HEK293 (cell line): ENCODE measurements around the gene MTCL1.

Experiments
- SP7 ChIP-seq: fragments of 450-650 bp; formaldehyde crosslinking; IDR thresholded peaks from 2 replicates; pipeline ENCODE4 v1.5.1; 2016; ENCODE audit warnings: missing biosample characterization, missing genetic modification characterization
- ZNF121 ChIP-seq: fragments of 450-650 bp; formaldehyde crosslinking; IDR thresholded peaks from 2 replicates; pipeline ENCODE4 v1.5.1; 2016; ENCODE audit warnings: missing biosample characterization, missing genetic modification characterization
- ZNF175 ChIP-seq: fragments of 450-650 bp; formaldehyde crosslinking; IDR thresholded peaks from 2 replicates; pipeline ENCODE4 v1.5.1; 2016; ENCODE audit warnings: missing biosample characterization, missing genetic modification characterization
- ZNF521 ChIP-seq: fragments of 450-650 bp; formaldehyde crosslinking; IDR thresholded peaks from 2 replicates; pipeline ENCODE4 v1.5.1; 2017; ENCODE audit warnings: missing biosample characterization, mild to moderate bottlenecking, missing genetic modification characterization
- ZNF558 ChIP-seq: fragments of 450-650 bp; formaldehyde crosslinking; IDR thresholded peaks from 2 replicates; pipeline ENCODE4 v1.5.1; 2016; ENCODE audit warnings: missing biosample characterization, missing genetic modification characterization
- ZNF768 ChIP-seq: fragments of 450-650 bp; formaldehyde crosslinking; IDR thresholded peaks from 2 replicates; pipeline ENCODE4 v1.5.1; 2018; ENCODE audit warnings: missing biosample characterization, mild to moderate bottlenecking, missing genetic modification characterization
- ZSCAN30 ChIP-seq: fragments of 450-650 bp; IDR thresholded peaks from 2 replicates; pipeline ENCODE4 v1.5.1; 2018; ENCODE audit warnings: missing biosample characterization, mild to moderate bottlenecking, missing genetic modification characterization, moderate library complexity
- ZXDB ChIP-seq: fragments of 450-650 bp; formaldehyde crosslinking; IDR thresholded peaks from 2 replicates; pipeline ENCODE4 v1.5.1; 2016; ENCODE audit warnings: missing biosample characterization, missing genetic modification characterization
- TF ChIP-seq, protein P1 (sequence below): fragments of 450-650 bp; formaldehyde crosslinking; IDR thresholded peaks from 2 replicates; pipeline ENCODE4 v1.5.1; 2016; ENCODE audit warnings: missing biosample characterization, missing genetic modification characterization
- TF ChIP-seq, protein P2 (sequence below): fragments of 450-650 bp; formaldehyde crosslinking; IDR thresholded peaks from 2 replicates; pipeline ENCODE4 v1.5.1; 2016; ENCODE audit warnings: missing biosample characterization, missing genetic modification characterization

DNA sequence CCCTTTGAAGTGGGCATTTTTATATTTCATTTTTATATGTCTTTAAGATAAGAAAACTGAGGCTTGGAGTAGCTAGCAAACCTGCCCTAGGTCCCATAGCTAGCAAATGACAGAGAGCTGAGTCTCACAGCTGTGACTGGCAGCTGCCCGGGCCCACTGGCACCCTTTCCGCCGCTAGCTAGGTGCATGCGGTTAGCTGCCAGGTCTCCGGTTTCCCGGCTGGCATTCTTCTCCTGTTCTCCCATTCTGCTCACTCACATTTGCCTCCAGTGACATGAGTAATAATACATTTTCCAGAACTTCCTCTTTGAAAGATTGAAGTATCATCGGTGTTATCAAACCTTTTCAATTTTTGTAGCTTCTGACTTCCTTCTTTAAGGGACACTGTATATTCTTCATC, 38.7 kb downstream of the MTCL1 start:
- TF ChIP-seq ZNF768 (tag by site-specific recombination) = no peak
- TF ChIP-seq, protein P1, sequence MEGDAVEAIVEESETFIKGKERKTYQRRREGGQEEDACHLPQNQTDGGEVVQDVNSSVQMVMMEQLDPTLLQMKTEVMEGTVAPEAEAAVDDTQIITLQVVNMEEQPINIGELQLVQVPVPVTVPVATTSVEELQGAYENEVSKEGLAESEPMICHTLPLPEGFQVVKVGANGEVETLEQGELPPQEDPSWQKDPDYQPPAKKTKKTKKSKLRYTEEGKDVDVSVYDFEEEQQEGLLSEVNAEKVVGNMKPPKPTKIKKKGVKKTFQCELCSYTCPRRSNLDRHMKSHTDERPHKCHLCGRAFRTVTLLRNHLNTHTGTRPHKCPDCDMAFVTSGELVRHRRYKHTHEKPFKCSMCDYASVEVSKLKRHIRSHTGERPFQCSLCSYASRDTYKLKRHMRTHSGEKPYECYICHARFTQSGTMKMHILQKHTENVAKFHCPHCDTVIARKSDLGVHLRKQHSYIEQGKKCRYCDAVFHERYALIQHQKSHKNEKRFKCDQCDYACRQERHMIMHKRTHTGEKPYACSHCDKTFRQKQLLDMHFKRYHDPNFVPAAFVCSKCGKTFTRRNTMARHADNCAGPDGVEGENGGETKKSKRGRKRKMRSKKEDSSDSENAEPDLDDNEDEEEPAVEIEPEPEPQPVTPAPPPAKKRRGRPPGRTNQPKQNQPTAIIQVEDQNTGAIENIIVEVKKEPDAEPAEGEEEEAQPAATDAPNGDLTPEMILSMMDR (tag by site-specific recombination) = no peak
- no peak for TF ChIP-seq SP7 (tag by site-specific recombination)
- no peak for TF ChIP-seq ZNF558 (tag by site-specific recombination)
- TF ChIP-seq ZXDB (tag by site-specific recombination) = no peak
- TF ChIP-seq ZNF175 (tag by site-specific recombination) = no peak
- TF ChIP-seq ZSCAN30 (tag by site-specific recombination) = no peak
- TF ChIP-seq ZNF121 = no peak
- no peak for TF ChIP-seq ZNF521 (tag by site-specific recombination)
- TF ChIP-seq, protein P2, sequence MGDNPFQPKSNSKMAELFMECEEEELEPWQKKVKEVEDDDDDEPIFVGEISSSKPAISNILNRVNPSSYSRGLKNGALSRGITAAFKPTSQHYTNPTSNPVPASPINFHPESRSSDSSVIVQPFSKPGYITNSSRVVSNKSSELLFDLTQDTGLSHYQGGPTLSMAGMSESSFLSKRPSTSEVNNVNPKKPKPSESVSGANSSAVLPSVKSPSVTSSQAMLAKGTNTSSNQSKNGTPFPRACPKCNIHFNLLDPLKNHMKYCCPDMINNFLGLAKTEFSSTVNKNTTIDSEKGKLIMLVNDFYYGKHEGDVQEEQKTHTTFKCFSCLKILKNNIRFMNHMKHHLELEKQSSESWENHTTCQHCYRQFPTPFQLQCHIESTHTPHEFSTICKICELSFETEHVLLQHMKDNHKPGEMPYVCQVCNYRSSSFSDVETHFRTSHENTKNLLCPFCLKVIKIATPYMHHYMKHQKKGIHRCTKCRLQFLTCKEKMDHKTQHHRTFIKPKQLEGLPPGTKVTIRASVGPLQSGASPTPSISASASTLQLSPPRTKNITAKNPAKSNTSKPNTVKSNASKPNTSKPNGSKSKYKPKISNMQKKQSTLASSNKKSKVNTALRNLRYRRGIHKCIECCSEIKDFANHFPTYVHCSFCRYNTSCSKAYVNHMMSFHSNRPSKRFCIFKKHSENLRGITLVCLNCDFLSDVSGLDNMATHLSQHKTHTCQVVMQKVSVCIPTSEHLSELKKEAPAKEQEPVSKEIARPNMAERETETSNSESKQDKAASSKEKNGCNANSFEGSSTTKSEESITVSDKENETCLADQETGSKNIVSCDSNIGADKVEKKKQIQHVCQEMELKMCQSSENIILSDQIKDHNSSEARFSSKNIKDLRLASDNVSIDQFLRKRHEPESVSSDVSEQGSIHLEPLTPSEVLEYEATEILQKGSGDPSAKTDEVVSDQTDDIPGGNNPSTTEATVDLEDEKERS (tag by site-specific recombination) = no peak
